Measurements from ENCODE around the gene CD5L. TPM values are rescaled to one million over a fixed set of nuclear protein-coding genes. Genes with fewer than 3 reads are reported as not detected.

CD5L gene
- total and polyA plus RNA-seq, 8 donors: 1.8 TPM; not detected in 7

GRCh38 chr1:157829711-157830110 is 11.9 kb downstream of the CD5L start:
- Histone ChIP-seq H3K4me1 (peaks cover 0 to 5% (median 0%) of the 10 kb centered on the region in 4 donors), H3K27ac (no peak overlapping the region), H3K9me3 (no peaks in the 10 kb centered on the region), H3K4me3 (no peak overlapping the region), H3K36me3 (no peaks in the 10 kb centered on the region), H3K27me3 (no peaks in the 10 kb centered on the region)
- DNase-seq: no peak
- TF ChIP-seq POLR2A (IDR thresholded peaks at IDR 0.05) (no peak), POLR2AphosphoS5 (IDR thresholded peaks at IDR 0.05) (no peak), CTCF (IDR thresholded peaks at IDR 0.05) (no peak), EP300 (IDR thresholded peaks at IDR 0.05) (no peak)
- WGBS, 5 donors: 79 to 91% (median 85%) methylated on average over 3 of the region's 3 CpGs
- intact Hi-C loops (cut with DNase I; ENCODE audit: low total_unique reads): no loop called here

- peaks cover 0 to 5% (median 0%) of the 10 kb centered on the region in 4 donors for H3K4me1 ChIP-seq
- H3K4me3 ChIP-seq: no peak overlapping the region
- no peak for TF ChIP-seq POLR2A (IDR thresholded peaks at IDR 0.05)
- no peak for TF ChIP-seq POLR2AphosphoS5 (IDR thresholded peaks at IDR 0.05)
- intact Hi-C loops (cut with DNase I; ENCODE audit: low total_unique reads): no loop called here
- no peaks in the 10 kb centered on the region for H3K27me3 ChIP-seq
- DNase-seq: no peak
- no peaks in the 10 kb centered on the region for H3K9me3 ChIP-seq
- H3K27ac ChIP-seq: no peak overlapping the region
- no peaks in the 10 kb centered on the region for H3K36me3 ChIP-seq
Observed at GRCh38 chr1:157829210-157829609, 12.4 kb downstream of the CD5L start.

GRCh38 chr1:157820299-157820698 is 21.3 kb downstream of the CD5L start:
- Histone ChIP-seq H3K4me3 (no peak overlapping the region), H3K4me1 (no peaks in the 10 kb centered on the region), H3K27ac (no peak overlapping the region), H3K9me3 (no peaks in the 10 kb centered on the region), H3K36me3 (no peaks in the 10 kb centered on the region), H3K27me3 (no peaks in the 10 kb centered on the region)
- TF ChIP-seq POLR2AphosphoS5 (IDR thresholded peaks at IDR 0.05) (no peak), EP300 (IDR thresholded peaks at IDR 0.05) (no peak), CTCF (IDR thresholded peaks at IDR 0.05) (no peak), POLR2A (IDR thresholded peaks at IDR 0.05) (no peak)
- WGBS, 5 donors: 61 to 89% (median 76%) methylated on average over 2 of the region's 2 CpGs
- DNase-seq: no peak
- intact Hi-C loops (cut with DNase I; ENCODE audit: low total_unique reads): no loop called here

- DNase-seq: no peak
- Histone ChIP-seq H3K9me3 (no peaks in the 10 kb centered on the region), H3K4me1 (no peaks in the 10 kb centered on the region), H3K27ac (no peak within 1 kb of the TSS), H3K27me3 (no peaks in the 10 kb centered on the region), H3K36me3 (no peaks in the 10 kb centered on the region), H3K4me3 (no peak within 1 kb of the TSS)
- 47 to 82% (median 62%) methylated on average over 3 of the region's 3 CpGs for WGBS, 5 donors
- intact Hi-C loops (cut with DNase I; ENCODE audit: low total_unique reads): no loop called here
- TF ChIP-seq POLR2A (IDR thresholded peaks at IDR 0.05) (no peak), CTCF (IDR thresholded peaks at IDR 0.05) (no peak), POLR2AphosphoS5 (IDR thresholded peaks at IDR 0.05) (no peak), EP300 (IDR thresholded peaks at IDR 0.05) (no peak)
Observed at GRCh38 chr1:157819896-157820295, 21.7 kb downstream of the CD5L start, which contains the start of gene FCRL1. TSS of gene FCRL1 (minus strand) at chr1:157820120. CDS start at chr1:157820037, 83 bp downstream.

GRCh38 chr1:157819215-157819614 is 22.4 kb downstream of the CD5L start:
- TF ChIP-seq EP300 (IDR thresholded peaks at IDR 0.05): no peak
- TF ChIP-seq CTCF (IDR thresholded peaks at IDR 0.05): no peak
- TF ChIP-seq POLR2A (IDR thresholded peaks at IDR 0.05): no peak
- TF ChIP-seq POLR2AphosphoS5 (IDR thresholded peaks at IDR 0.05): no peak
- WGBS, 5 donors: 68 to 80% (median 69%) methylated on average over 2 of the region's 2 CpGs
- no peak overlapping the region for H3K4me3 ChIP-seq

More at GRCh38 chr1:157819215-157819614, 22.4 kb downstream of the CD5L start:
- H3K27me3 ChIP-seq: no peaks in the 10 kb centered on the region
- no peaks in the 10 kb centered on the region for H3K4me1 ChIP-seq
- intact Hi-C loops (cut with DNase I; ENCODE audit: low total_unique reads): no loop called here
- no peak for DNase-seq
- peaks cover 0 to 4% (median under 1%) of the 10 kb centered on the region in 4 donors for H3K9me3 ChIP-seq
- no peaks in the 10 kb centered on the region for H3K36me3 ChIP-seq
- H3K27ac ChIP-seq: no peak overlapping the region
